ENCODE results near the gene ADAM23.

Gene ADAM23

DNA sequence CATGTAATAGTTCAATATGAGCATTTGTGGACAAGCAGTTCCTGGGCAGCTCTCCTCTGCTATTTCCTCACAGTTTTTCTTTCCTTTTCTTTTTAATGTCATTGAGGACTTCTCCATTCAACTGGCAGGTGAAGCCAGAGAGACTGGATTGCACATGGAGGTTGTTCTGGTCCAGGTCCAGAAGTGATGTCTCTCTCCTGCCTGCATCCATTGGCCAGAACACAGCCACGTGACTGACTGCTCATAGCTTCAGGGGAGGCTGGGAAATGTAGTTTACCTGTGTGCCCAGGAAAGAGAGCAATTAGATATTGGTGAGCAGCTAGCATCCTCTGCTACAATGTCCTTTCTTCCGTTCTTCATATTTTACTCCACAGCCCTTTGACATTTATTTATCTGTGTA lies 20.2 kb upstream of the ADAM23 start:
- H3K36me3 ChIP-seq (ENCODE audit: control insufficient read depth, low read length) = no peaks in the 10 kb centered on the region
- H3K4me1 ChIP-seq (ENCODE audit: control insufficient read depth, low read length) = no peaks in the 10 kb centered on the region
- H3K79me2 ChIP-seq (ENCODE audit: control insufficient read depth, low read length) = no peaks in the 10 kb centered on the region
- no peaks in the 10 kb centered on the region for H3K27me3 ChIP-seq (ENCODE audit: control insufficient read depth, low read length)
- no peak overlapping the region for H3K27ac ChIP-seq (ENCODE audit: low read depth, low read length)
- H3K4me2 ChIP-seq (ENCODE audit: low read length) = no peak overlapping the region
- H4K20me1 ChIP-seq (ENCODE audit: control insufficient read depth, insufficient read depth, low read depth, low read length) = no peaks in the 10 kb centered on the region
- H3F3A ChIP-seq (ENCODE audit: control insufficient read depth, insufficient read depth) = no peaks in the 10 kb centered on the region
- no peak for TF ChIP-seq EZH2phosphoT487 (IDR thresholded peaks at IDR 0.05; ENCODE audit: borderline replicate concordance, low read length)
- TF ChIP-seq, protein P1, sequence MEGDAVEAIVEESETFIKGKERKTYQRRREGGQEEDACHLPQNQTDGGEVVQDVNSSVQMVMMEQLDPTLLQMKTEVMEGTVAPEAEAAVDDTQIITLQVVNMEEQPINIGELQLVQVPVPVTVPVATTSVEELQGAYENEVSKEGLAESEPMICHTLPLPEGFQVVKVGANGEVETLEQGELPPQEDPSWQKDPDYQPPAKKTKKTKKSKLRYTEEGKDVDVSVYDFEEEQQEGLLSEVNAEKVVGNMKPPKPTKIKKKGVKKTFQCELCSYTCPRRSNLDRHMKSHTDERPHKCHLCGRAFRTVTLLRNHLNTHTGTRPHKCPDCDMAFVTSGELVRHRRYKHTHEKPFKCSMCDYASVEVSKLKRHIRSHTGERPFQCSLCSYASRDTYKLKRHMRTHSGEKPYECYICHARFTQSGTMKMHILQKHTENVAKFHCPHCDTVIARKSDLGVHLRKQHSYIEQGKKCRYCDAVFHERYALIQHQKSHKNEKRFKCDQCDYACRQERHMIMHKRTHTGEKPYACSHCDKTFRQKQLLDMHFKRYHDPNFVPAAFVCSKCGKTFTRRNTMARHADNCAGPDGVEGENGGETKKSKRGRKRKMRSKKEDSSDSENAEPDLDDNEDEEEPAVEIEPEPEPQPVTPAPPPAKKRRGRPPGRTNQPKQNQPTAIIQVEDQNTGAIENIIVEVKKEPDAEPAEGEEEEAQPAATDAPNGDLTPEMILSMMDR (IDR thresholded peaks at IDR 0.05; ENCODE audit: low read depth, low read length, poor library complexity, severe bottlenecking) = no peak
- H3K9me3 ChIP-seq (ENCODE audit: control insufficient read depth, insufficient read depth, low read length) = peaks cover 5% of the 10 kb centered on the region; the same call in 1 of the 2 replicates
- no peak overlapping the region for H3K4me3 ChIP-seq (ENCODE audit: low read length)
- H3K9me2 ChIP-seq (replicated peaks; ENCODE audit: control insufficient read depth, low read length) = no peaks in the 10 kb centered on the region

DNA sequence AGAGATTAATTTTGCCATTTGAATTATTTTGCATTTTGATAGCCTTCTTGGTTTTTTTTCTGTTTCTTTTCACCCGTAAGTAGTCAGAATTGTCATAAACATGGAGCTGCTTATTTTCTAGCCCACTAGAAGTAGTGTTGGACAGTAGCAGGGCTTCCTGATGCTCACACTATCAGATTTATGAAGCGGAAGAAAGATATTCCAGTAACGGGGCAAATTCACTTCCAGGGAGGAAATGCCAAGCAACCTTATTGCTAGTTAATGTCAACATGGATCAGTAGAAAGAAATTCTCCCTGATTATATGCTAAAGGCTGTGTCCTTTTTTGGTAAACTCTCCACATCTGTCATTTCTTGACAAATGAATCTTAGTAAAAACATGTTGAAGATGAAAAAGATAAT lies 19.2 kb upstream of the ADAM23 start:
- TF ChIP-seq EZH2phosphoT487 (IDR thresholded peaks at IDR 0.05; ENCODE audit: borderline replicate concordance, low read length) = no peak
- TF ChIP-seq, protein P1 (IDR thresholded peaks at IDR 0.05; ENCODE audit: low read depth, low read length, poor library complexity, severe bottlenecking) = no peak
- Histone ChIP-seq H3K27ac (ENCODE audit: low read depth, low read length) (no peak overlapping the region), H3K4me3 (ENCODE audit: low read length) (no peak overlapping the region), H4K20me1 (ENCODE audit: control insufficient read depth, insufficient read depth, low read depth, low read length) (no peaks in the 10 kb centered on the region), H3K36me3 (ENCODE audit: control insufficient read depth, low read length) (no peaks in the 10 kb centered on the region), H3K4me1 (ENCODE audit: control insufficient read depth, low read length) (no peaks in the 10 kb centered on the region), H3K4me2 (ENCODE audit: low read length) (no peak overlapping the region), H3K9me2 (replicated peaks; ENCODE audit: control insufficient read depth, low read length) (no peaks in the 10 kb centered on the region), H3K27me3 (ENCODE audit: control insufficient read depth, low read length) (no peaks in the 10 kb centered on the region), H3K9me3 (ENCODE audit: control insufficient read depth, insufficient read depth, low read length) (no peaks in the 10 kb centered on the region), H3F3A (ENCODE audit: control insufficient read depth, insufficient read depth) (no peaks in the 10 kb centered on the region), H3K79me2 (ENCODE audit: control insufficient read depth, low read length) (no peaks in the 10 kb centered on the region)

DNA sequence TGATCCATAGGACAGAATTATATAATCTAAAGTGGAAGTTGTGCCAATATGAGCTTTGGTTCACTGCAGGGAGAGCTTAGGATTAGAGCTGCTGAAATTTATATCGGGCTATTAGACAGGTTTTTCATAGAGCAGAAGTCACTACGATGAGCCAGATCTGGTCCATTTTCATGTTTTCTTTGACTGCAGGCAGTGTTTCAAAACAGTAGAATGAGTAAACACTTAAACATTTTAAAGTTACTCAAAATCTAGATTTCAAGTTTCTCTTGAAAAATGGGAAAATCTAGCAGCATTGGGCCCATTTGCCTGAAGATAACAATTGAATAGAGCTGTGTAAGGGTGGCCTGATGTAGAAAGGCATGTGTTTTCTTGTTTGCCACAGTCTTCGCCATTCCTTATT lies 14.5 kb upstream of the ADAM23 start:
- H3K27me3 ChIP-seq (ENCODE audit: control insufficient read depth, low read length) = no peaks in the 10 kb centered on the region; the same call in 1 of the 2 replicates
- TF ChIP-seq, protein P1 (IDR thresholded peaks at IDR 0.05; ENCODE audit: low read depth, low read length, poor library complexity, severe bottlenecking) = no peak
- TF ChIP-seq EZH2phosphoT487 (IDR thresholded peaks at IDR 0.05; ENCODE audit: borderline replicate concordance, low read length) = no peak

More for the DNA sequence above, 14.5 kb upstream of the ADAM23 start:
- Histone ChIP-seq H4K20me1 (ENCODE audit: control insufficient read depth, insufficient read depth, low read depth, low read length) (no peaks in the 10 kb centered on the region), H3F3A (ENCODE audit: control insufficient read depth, insufficient read depth) (no peaks in the 10 kb centered on the region), H3K27ac (ENCODE audit: low read depth, low read length) (no peak overlapping the region), H3K4me2 (ENCODE audit: low read length) (no peak overlapping the region), H3K4me3 (ENCODE audit: low read length) (no peak overlapping the region), H3K79me2 (ENCODE audit: control insufficient read depth, low read length) (no peaks in the 10 kb centered on the region), H3K9me3 (ENCODE audit: control insufficient read depth, insufficient read depth, low read length) (no peaks in the 10 kb centered on the region), H3K9me2 (replicated peaks; ENCODE audit: control insufficient read depth, low read length) (no peaks in the 10 kb centered on the region), H3K36me3 (ENCODE audit: control insufficient read depth, low read length) (no peaks in the 10 kb centered on the region), H3K4me1 (ENCODE audit: control insufficient read depth, low read length) (no peaks in the 10 kb centered on the region)
